HEK293 (cell line): ENCODE data around the gene SLCO4A1.

ENCODE experiments used
- CTCF ChIA-PET: fragments of 350-600 bp; formaldehyde crosslinking; extraction: SDS; loops from one replicate; lab custom pipeline; 2021; ENCODE audit warnings: antibody characterized with exemption; lab: Yijun Ruan, JAX
- POLR2A ChIA-PET: fragments of 300-600 bp; formaldehyde crosslinking; extraction: SDS; loops from one replicate; lab custom pipeline; 2020; ENCODE audit warnings: antibody characterized with exemption, inconsistent platforms; lab: Yijun Ruan, JAX
- H3K27ac ChIP-seq: fragments of 200-500 bp; sonication (Bioruptor generic); 2 replicates; pipeline ENCODE4 v1.5.1; 2014; ENCODE audit warnings: low read depth, low read length, control low read depth, inconsistent platforms; ENCODE audit errors: extremely low read depth
- H3K36me3 ChIP-seq, 2 experiments: fragments of 200-500 bp in 1 of 2; sonication (Bioruptor generic) in 1 of 2; 1 replicate in 1 of 2; 2 replicates in 1 of 2; pipeline ENCODE4 v1.5.1; 2014 to 2017; ENCODE audit warnings: inconsistent platforms in 2 of 2, low read length in 2 of 2; ENCODE audit not compliant: control insufficient read depth in 2 of 2, insufficient read depth in 1 of 2
- H3K4me1 ChIP-seq: fragments of 200-500 bp; sonication (Bioruptor generic); 2 replicates; pipeline ENCODE4 v1.5.1; 2014; ENCODE audit warnings: mild to moderate bottlenecking, low read length, inconsistent platforms; ENCODE audit not compliant: control insufficient read depth, insufficient read depth
- H3K4me3 ChIP-seq: 2 replicates; pipeline ENCODE4 v1.5.1; 2011; ENCODE audit warnings: low read depth, mild to moderate bottlenecking, control low read depth, low read length, moderate library complexity
- H3K9me3 ChIP-seq: fragments of 200-500 bp; sonication (Bioruptor generic); 2 replicates; pipeline ENCODE4 v1.5.1; 2014; ENCODE audit warnings: low read depth, low read length, inconsistent platforms; ENCODE audit not compliant: control insufficient read depth, insufficient read depth
- GFI1B ChIP-seq: fragments of 450-650 bp; formaldehyde crosslinking; IDR thresholded peaks from 2 replicates; pipeline ENCODE4 v1.5.1; 2016; ENCODE audit warnings: missing biosample characterization, missing genetic modification characterization
- HOXD13 ChIP-seq: sonication (generic); formaldehyde crosslinking; IDR thresholded peaks from 2 replicates; pipeline ENCODE4 v1.8.0; 2022; ENCODE audit warnings: missing genetic modification reagents, borderline replicate concordance
- KLF16 ChIP-seq: fragments of 450-650 bp; formaldehyde crosslinking; IDR thresholded peaks from 2 replicates; pipeline ENCODE4 v1.5.1; 2017; ENCODE audit warnings: missing biosample characterization, missing genetic modification characterization
- YY1 ChIP-seq: fragments of 450-650 bp; formaldehyde crosslinking; IDR thresholded peaks from 2 replicates; pipeline ENCODE4 v1.5.1; 2018; ENCODE audit warnings: missing biosample characterization, missing genetic modification characterization
- ZBTB26 ChIP-seq: fragments of 450-650 bp; formaldehyde crosslinking; optimal IDR thresholded peaks from 2 replicates; pipeline ENCODE3; 2016; ENCODE audit warnings: missing biosample characterization, mild to moderate bottlenecking, missing genetic modification characterization
- ZEB2 ChIP-seq: fragments of 450-650 bp; formaldehyde crosslinking; IDR thresholded peaks from 2 replicates; pipeline ENCODE4 v1.5.1; 2016; ENCODE audit warnings: missing biosample characterization, missing genetic modification characterization
- ZNF148 ChIP-seq: fragments of 450-650 bp; formaldehyde crosslinking; IDR thresholded peaks from 2 replicates; pipeline ENCODE4 v1.5.0; 2017; ENCODE audit warnings: missing biosample characterization, missing genetic modification characterization, borderline replicate concordance
- ZNF174 ChIP-seq: fragments of 450-650 bp; formaldehyde crosslinking; IDR thresholded peaks from 2 replicates; pipeline ENCODE4 v1.5.0; 2017; ENCODE audit warnings: missing biosample characterization, mild to moderate bottlenecking, missing genetic modification characterization
- ZNF24 ChIP-seq: fragments of 450-650 bp; formaldehyde crosslinking; IDR thresholded peaks from 2 replicates; pipeline ENCODE4 v1.5.1; 2016; ENCODE audit warnings: missing biosample characterization, missing genetic modification characterization
- ZNF280D ChIP-seq: fragments of 450-650 bp; formaldehyde crosslinking; IDR thresholded peaks from 2 replicates; pipeline ENCODE4 v1.5.1; 2016; ENCODE audit warnings: missing biosample characterization, missing genetic modification characterization
- ZNF350 ChIP-seq: fragments of 450-650 bp; formaldehyde crosslinking; IDR thresholded peaks from 2 replicates; pipeline ENCODE4 v1.5.0; 2017; ENCODE audit warnings: missing biosample characterization, mild to moderate bottlenecking, missing genetic modification characterization
- ZNF366 ChIP-seq: fragments of 450-650 bp; formaldehyde crosslinking; conservative IDR thresholded peaks from 2 replicates; pipeline ENCODE4 v1.5.1; 2016; ENCODE audit warnings: missing biosample characterization, missing genetic modification characterization
- ZNF473 ChIP-seq: fragments of 450-650 bp; formaldehyde crosslinking; IDR thresholded peaks from 2 replicates; pipeline ENCODE4 v1.5.1; 2017; ENCODE audit warnings: missing biosample characterization, missing genetic modification characterization
- ZNF561 ChIP-seq: fragments of 450-650 bp; IDR thresholded peaks from 2 replicates; pipeline ENCODE4 v1.5.1; 2018; ENCODE audit warnings: missing biosample characterization, missing genetic modification characterization, borderline replicate concordance
- ZNF571 ChIP-seq: fragments of 450-650 bp; formaldehyde crosslinking; IDR thresholded peaks from 2 replicates; pipeline ENCODE4 v1.5.0; 2017; ENCODE audit warnings: missing biosample characterization, missing genetic modification characterization
- ZNF621 ChIP-seq: fragments of 450-650 bp; formaldehyde crosslinking; IDR thresholded peaks from 2 replicates; pipeline ENCODE4 v1.5.1; 2017; ENCODE audit warnings: missing biosample characterization, missing genetic modification characterization
- ZNF670 ChIP-seq: fragments of 450-650 bp; formaldehyde crosslinking; IDR thresholded peaks from 2 replicates; pipeline ENCODE4 v1.5.1; 2016; ENCODE audit warnings: missing biosample characterization, missing genetic modification characterization, low read depth
- ZNF701 ChIP-seq: fragments of 450-650 bp; formaldehyde crosslinking; IDR thresholded peaks from 2 replicates; pipeline ENCODE4 v1.5.1; 2016; ENCODE audit warnings: missing biosample characterization, missing genetic modification characterization
- TF ChIP-seq, protein P1 (sequence below): fragments of 450-650 bp; formaldehyde crosslinking; IDR thresholded peaks from 2 replicates; pipeline ENCODE4 v1.5.1; 2016; ENCODE audit warnings: missing biosample characterization, missing genetic modification characterization

SLCO4A1 gene

DNA sequence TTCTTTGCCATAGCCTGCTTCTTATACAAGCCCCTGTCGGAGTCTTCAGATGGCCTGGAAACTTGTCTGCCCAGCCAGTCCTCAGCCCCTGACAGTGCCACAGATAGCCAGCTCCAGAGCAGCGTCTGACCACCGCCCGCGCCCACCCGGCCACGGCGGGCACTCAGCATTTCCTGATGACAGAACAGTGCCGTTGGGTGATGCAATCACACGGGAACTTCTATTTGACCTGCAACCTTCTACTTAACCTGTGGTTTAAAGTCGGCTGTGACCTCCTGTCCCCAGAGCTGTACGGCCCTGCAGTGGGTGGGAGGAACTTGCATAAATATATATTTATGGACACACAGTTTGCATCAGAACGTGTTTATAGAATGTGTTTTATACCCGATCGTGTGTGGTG lies 29.5 kb downstream of the SLCO4A1 start (continued):
- no peak for TF ChIP-seq ZNF174 (tag by site-specific recombination)
- no peak for TF ChIP-seq ZNF473
- no peak for TF ChIP-seq ZNF24 (tag by site-specific recombination)
- no peak for TF ChIP-seq ZNF280D (tag by site-specific recombination)

DNA sequence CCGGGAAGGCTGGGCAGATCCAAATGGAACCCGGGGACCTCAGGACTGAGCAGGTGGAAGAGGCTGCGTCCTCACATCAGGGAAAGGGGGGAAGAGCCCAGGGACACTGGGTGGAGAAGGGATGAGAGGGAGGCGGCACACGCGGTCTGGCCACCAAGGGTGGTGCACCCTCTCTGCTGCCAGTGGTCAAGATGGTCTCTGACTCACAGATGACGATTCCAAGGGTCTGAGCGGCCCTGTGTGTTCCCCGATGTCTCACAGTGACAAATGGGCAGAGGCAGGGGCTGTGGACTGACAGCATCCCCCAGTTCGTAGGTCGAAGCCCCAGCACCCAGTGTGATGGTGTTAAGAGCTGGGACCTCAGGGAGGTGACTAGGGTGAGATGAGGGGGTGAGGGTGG lies 32.1 kb downstream of the SLCO4A1 start:
- no peaks in the 10 kb centered on the region for H3K4me1 ChIP-seq
- POLR2A ChIA-PET, result no interaction called here
- no peak overlapping the region for H3K27ac ChIP-seq
- H3K36me3 ChIP-seq, result peaks cover 0 to 17% of the 10 kb centered on the region in 2 experiments; a peak in 1 of 3 replicates
- H3K9me3 ChIP-seq, result no peaks in the 10 kb centered on the region
- no peak overlapping the region for H3K4me3 ChIP-seq
- TF ChIP-seq ZNF621 (no peak), GFI1B (tag by site-specific recombination) (no peak), ZNF366 (no peak), ZEB2 (no peak), YY1 (tag by site-specific recombination) (no peak), KLF16 (tag by site-specific recombination) (no peak), ZNF670 (tag by site-specific recombination) (no peak), ZNF148 (no peak), ZNF571 (tag by site-specific recombination) (no peak), ZNF701 (tag by site-specific recombination) (no peak), ZNF350 (tag by site-specific recombination) (no peak), ZNF561 (tag by site-specific recombination) (no peak), HOXD13 (no peak), ZBTB26 (tag by site-specific recombination) (no peak)
- TF ChIP-seq, protein P1, sequence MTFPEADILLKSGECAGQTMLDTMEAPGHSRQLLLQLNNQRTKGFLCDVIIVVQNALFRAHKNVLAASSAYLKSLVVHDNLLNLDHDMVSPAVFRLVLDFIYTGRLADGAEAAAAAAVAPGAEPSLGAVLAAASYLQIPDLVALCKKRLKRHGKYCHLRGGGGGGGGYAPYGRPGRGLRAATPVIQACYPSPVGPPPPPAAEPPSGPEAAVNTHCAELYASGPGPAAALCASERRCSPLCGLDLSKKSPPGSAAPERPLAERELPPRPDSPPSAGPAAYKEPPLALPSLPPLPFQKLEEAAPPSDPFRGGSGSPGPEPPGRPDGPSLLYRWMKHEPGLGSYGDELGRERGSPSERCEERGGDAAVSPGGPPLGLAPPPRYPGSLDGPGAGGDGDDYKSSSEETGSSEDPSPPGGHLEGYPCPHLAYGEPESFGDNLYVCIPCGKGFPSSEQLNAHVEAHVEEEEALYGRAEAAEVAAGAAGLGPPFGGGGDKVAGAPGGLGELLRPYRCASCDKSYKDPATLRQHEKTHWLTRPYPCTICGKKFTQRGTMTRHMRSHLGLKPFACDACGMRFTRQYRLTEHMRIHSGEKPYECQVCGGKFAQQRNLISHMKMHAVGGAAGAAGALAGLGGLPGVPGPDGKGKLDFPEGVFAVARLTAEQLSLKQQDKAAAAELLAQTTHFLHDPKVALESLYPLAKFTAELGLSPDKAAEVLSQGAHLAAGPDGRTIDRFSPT (tag by site-specific recombination), result no peak
- TF ChIP-seq, all 188 proteins: peak for 0
- CTCF ChIA-PET, result interaction anchor here (1.0 to 3.8 kb wide), 2 partner anchors 116 to 144 kb away, joined by 4 to 17 read pairs; no protein-coding TSS in a partner anchor
